Neutrophil (primary cell): Measurements from ENCODE around the gene ZNF618.

Source experiments
- H3K27ac ChIP-seq: fragments of 200-600 bp; sonication (generic); 2 replicates; pipeline ENCODE4 v1.5.1; 2016; ENCODE audit warnings: mild to moderate bottlenecking, moderate library complexity
- H3K27me3 ChIP-seq: fragments of 200-600 bp; sonication (generic); 2 replicates; pipeline ENCODE4 v1.6.0; 2016; ENCODE audit warnings: mild to moderate bottlenecking
- H3K36me3 ChIP-seq: fragments of 200-600 bp; sonication (generic); 2 replicates; pipeline ENCODE4 v1.5.1; 2017
- H3K4me1 ChIP-seq, 2 experiments: fragments of 200-600 bp in 1 of 2; sonication (generic) in 1 of 2; 1 replicate in 1 of 2; 2 replicates in 1 of 2; pipeline versions ENCODE4 v1.5.1 to v1.6.1; 2013 to 2016; ENCODE audit warnings: low read depth in 1 of 2, low read length in 1 of 2, mild to moderate bottlenecking in 1 of 2, moderate library complexity in 1 of 2; ENCODE audit not compliant: control insufficient read depth in 1 of 2, insufficient read depth in 1 of 2
- H3K4me3 ChIP-seq, 2 experiments: fragments of 200-600 bp in 1 of 2; sonication (generic) in 1 of 2; 1 replicate in 1 of 2; 2 replicates in 1 of 2; pipeline ENCODE4 v1.5.1; 2013 to 2016; ENCODE audit warnings: low read depth in 1 of 2, low read length in 1 of 2, mild to moderate bottlenecking in 1 of 2, moderate library complexity in 1 of 2
- H3K9me3 ChIP-seq: fragments of 200-600 bp; sonication (generic); 2 replicates; pipeline ENCODE4 v1.5.1; 2016
- TF ChIP-seq, protein P1 (sequence below): fragments of 200-600 bp; sonication (generic); IDR thresholded peaks from 2 replicates; pipeline ENCODE4 v1.5.1; 2016; ENCODE audit warnings: antibody characterized with exemption

The ZNF618 gene

DNA sequence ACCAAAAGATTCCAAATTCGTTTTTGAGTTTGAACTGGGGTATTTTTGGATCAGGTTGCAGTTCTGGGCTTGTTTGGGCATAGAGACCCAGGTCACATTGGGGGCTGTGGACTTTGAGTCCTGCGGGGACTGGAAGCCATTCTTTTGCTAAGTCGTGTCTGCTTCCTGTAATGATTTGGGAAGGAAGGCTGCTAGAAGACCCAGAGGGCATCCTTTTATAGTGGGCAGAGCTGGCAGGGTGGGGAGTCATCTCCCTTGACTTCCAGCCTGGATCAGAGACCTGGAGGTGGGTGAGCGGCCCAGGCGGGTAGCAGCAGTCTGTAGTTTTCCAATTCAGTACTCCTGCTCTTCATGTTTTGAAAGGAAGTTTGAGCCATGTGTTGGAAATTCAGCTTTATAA, 11.3 kb downstream of the ZNF618 start:
- no peaks in the 10 kb centered on the region for H3K27me3 ChIP-seq
- H3K4me3 ChIP-seq: no peak overlapping the region
- TF ChIP-seq, protein P1, sequence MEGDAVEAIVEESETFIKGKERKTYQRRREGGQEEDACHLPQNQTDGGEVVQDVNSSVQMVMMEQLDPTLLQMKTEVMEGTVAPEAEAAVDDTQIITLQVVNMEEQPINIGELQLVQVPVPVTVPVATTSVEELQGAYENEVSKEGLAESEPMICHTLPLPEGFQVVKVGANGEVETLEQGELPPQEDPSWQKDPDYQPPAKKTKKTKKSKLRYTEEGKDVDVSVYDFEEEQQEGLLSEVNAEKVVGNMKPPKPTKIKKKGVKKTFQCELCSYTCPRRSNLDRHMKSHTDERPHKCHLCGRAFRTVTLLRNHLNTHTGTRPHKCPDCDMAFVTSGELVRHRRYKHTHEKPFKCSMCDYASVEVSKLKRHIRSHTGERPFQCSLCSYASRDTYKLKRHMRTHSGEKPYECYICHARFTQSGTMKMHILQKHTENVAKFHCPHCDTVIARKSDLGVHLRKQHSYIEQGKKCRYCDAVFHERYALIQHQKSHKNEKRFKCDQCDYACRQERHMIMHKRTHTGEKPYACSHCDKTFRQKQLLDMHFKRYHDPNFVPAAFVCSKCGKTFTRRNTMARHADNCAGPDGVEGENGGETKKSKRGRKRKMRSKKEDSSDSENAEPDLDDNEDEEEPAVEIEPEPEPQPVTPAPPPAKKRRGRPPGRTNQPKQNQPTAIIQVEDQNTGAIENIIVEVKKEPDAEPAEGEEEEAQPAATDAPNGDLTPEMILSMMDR: no peak
- no peaks in the 10 kb centered on the region for H3K4me1 ChIP-seq
- no peak overlapping the region for H3K27ac ChIP-seq
- no peaks in the 10 kb centered on the region for H3K9me3 ChIP-seq
- H3K36me3 ChIP-seq: no peaks in the 10 kb centered on the region

DNA sequence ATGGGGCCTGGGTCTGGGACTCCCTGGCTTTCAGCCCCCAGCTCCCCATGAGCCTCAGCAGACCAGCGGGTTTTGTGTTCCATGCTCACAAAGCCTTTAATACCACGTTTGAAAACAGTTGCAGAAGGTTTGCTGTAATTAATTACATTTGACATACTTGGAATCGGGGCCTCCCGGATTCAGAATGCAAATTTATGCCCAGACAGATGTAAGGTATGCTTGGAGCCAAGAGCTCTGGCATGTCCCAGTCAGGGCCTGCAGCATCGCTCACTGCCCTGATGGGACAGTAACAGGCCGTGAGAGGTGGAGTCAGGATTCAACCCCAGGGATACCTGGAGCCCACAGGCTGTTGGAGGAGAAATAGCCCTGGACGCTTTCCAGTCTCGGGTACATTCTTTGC, 12.2 kb downstream of the ZNF618 start:
- Histone ChIP-seq H3K4me3 (no peak overlapping the region), H3K27ac (no peak overlapping the region), H3K36me3 (no peaks in the 10 kb centered on the region), H3K9me3 (no peaks in the 10 kb centered on the region), H3K4me1 (no peaks in the 10 kb centered on the region), H3K27me3 (no peaks in the 10 kb centered on the region)
- TF ChIP-seq, protein P1: no peak

DNA sequence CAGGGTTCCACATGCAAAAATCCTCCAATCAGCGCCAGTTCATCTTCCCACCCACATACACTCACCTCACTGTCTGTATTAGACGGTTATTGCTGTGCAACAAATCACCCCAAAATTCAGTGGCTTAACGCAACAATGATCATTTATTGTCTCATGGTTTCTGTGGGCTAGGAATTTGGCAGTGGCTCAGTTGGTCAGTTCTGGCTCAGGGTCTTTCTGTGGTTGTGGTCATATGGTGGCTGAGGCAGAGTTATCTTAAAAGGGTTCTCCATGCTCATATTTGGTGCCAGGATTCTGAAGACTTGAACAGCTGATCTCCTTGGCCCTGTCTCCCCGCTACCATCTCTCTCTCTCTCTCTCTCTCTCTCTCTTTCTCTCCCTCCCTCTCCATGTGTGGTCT, 12.9 kb downstream of the ZNF618 start:
- no peak overlapping the region for H3K27ac ChIP-seq
- TF ChIP-seq, protein P1: no peak
- no peak overlapping the region for H3K4me3 ChIP-seq
- no peaks in the 10 kb centered on the region for H3K4me1 ChIP-seq
- H3K9me3 ChIP-seq: no peaks in the 10 kb centered on the region
- no peaks in the 10 kb centered on the region for H3K36me3 ChIP-seq
- H3K27me3 ChIP-seq: no peaks in the 10 kb centered on the region

DNA sequence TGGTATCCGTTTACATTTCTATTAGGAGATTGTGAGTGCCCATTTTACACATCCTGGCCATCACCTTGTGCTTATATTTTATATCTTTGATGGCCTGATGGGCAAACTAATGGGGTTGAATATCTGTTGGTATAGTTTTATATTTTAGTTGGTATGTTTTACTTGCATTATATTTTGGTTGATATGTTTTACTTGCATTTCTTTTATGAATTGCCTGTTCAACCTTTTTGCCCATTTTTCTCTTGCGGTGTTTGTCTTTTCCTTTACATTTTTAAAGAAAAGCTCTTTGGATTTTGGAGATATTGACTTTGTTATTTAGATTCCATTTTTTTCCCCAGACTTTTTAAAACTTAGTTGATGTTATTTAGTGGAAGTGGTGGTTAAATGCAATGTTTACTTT, 14.6 kb downstream of the ZNF618 start:
- no peaks in the 10 kb centered on the region for H3K9me3 ChIP-seq
- no peak overlapping the region for H3K27ac ChIP-seq
- no peak overlapping the region for H3K4me3 ChIP-seq
- H3K36me3 ChIP-seq: no peaks in the 10 kb centered on the region
- H3K27me3 ChIP-seq: no peaks in the 10 kb centered on the region
- no peaks in the 10 kb centered on the region for H3K4me1 ChIP-seq
- TF ChIP-seq, protein P1: no peak

DNA sequence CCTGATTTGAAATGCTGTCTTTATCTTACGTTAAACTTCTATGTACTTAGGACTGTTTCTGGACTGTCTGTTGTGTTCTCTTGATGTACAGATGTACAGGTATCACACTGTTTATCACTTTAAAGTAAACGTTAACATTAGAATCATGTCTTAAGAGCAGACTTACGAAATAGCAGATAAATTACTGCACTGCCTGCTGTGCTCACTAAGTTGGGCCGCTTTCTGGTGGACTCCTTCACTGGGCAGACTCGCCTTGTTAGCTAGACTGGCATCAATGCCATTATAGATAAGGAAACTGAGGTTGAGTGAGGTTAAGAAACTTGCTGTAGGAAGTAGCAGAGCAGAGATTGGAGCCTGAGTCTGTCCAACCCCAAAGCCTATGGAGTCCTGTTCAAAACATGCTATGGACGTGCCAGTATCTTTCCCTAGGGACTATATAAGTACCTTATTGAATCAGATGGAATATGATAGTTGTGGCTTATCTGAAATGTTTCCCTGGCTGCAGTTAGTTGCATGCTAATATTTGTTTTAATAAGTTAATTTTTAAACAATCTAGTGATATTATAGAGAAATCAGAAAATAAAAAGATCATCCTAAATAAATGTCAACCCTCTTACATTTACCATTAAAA, 16.9 kb downstream of the ZNF618 start:
- TF ChIP-seq, protein P1: no peak
- no peaks in the 10 kb centered on the region for H3K4me1 ChIP-seq
- H3K27me3 ChIP-seq: no peaks in the 10 kb centered on the region

More for the DNA sequence above, 16.9 kb downstream of the ZNF618 start:
- no peaks in the 10 kb centered on the region for H3K9me3 ChIP-seq
- no peaks in the 10 kb centered on the region for H3K36me3 ChIP-seq
- no peak overlapping the region for H3K4me3 ChIP-seq
- no peak overlapping the region for H3K27ac ChIP-seq
